ENCODE measurements around the gene VIPR1. TPM values are rescaled to one million over a fixed set of nuclear protein-coding genes. Genes with fewer than 3 reads are reported as not detected.

The VIPR1 gene
- total RNA-seq, 1 experiment from 2014 or later: 0.28 TPM

DNA sequence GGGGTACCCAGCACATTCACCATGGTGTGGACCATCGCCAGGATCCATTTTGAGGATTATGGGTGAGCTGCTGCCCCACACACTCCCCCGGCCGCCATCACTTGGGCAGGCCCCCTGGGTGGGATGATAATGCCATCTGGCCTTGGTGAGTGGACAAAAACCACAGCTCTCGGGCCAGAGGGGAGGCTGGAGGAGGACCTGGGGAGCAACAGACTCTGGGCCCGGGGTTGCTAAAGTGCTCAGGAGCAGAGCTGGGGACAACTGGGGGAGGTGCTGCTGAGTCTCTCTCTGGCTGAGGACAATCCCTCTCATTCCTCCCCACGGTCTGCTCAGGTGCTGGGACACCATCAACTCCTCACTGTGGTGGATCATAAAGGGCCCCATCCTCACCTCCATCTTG, 29.0 kb downstream of the VIPR1 start:
- ChIA-PET POLR2A (no interaction called here), CTCF (interaction anchor here (0.7 to 3.4 kb wide), 4 partner anchors 15 to 327 kb away, joined by 3 to 15 read pairs (median 5); no protein-coding TSS in a partner anchor)
- Mint-ChIP-seq H3K9me3 (ENCODE audit: unreplicated experiment) (no peaks in the 10 kb centered on the region), H3K27me3 (ENCODE audit: insufficient read depth, unreplicated experiment) (no peaks in the 10 kb centered on the region), H3K4me1 (ENCODE audit: insufficient read depth, unreplicated experiment) (no peaks in the 10 kb centered on the region), H3K4me3 (ENCODE audit: unreplicated experiment) (no peak overlapping the region), H3K36me3 (ENCODE audit: insufficient read depth, unreplicated experiment) (no peaks in the 10 kb centered on the region), H3K27ac (ENCODE audit: low read depth, unreplicated experiment) (no peak overlapping the region)
- TF ChIP-seq, protein P1, sequence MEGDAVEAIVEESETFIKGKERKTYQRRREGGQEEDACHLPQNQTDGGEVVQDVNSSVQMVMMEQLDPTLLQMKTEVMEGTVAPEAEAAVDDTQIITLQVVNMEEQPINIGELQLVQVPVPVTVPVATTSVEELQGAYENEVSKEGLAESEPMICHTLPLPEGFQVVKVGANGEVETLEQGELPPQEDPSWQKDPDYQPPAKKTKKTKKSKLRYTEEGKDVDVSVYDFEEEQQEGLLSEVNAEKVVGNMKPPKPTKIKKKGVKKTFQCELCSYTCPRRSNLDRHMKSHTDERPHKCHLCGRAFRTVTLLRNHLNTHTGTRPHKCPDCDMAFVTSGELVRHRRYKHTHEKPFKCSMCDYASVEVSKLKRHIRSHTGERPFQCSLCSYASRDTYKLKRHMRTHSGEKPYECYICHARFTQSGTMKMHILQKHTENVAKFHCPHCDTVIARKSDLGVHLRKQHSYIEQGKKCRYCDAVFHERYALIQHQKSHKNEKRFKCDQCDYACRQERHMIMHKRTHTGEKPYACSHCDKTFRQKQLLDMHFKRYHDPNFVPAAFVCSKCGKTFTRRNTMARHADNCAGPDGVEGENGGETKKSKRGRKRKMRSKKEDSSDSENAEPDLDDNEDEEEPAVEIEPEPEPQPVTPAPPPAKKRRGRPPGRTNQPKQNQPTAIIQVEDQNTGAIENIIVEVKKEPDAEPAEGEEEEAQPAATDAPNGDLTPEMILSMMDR (IDR thresholded peaks at IDR 0.05; ENCODE audit: unreplicated experiment): no peak
- intact Hi-C loops (cut with micrococcal nuclease): no loop called here
- no peak for DNase-seq (ENCODE audit: unreplicated experiment)
- no TSS peak for BruUV-seq (replicated peaks)

DNA sequence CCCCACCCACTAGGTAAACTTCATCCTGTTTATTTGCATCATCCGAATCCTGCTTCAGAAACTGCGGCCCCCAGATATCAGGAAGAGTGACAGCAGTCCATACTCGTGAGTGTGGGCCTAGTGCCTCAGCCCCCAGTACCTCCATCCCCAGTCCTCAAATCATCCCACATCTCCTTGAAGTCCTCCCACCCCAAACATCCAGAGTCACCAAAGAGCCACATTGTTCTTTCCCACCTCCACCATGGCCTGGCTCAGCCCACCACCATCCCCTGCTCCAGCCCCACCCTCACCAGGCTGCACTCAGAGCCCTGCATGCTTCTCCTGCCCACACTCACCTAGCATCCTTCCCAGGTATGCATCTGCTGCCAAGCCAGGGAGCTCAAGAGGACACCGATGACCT, 29.8 kb downstream of the VIPR1 start:
- no peak for DNase-seq (ENCODE audit: unreplicated experiment)
- no peaks in the 10 kb centered on the region for H3K27me3 Mint-ChIP-seq (ENCODE audit: insufficient read depth, unreplicated experiment)
- ChIA-PET CTCF (interaction anchor here (0.7 to 3.4 kb wide), 3 partner anchors 12 to 309 kb away, joined by 3 to 15 read pairs (median 4); no protein-coding TSS in a partner anchor), POLR2A (no interaction called here)
- H3K27ac Mint-ChIP-seq (ENCODE audit: low read depth, unreplicated experiment): no peak overlapping the region
- intact Hi-C loops (cut with micrococcal nuclease): no loop called here
- TF ChIP-seq, protein P1 (IDR thresholded peaks at IDR 0.05; ENCODE audit: unreplicated experiment): no peak
- H3K9me3 Mint-ChIP-seq (ENCODE audit: unreplicated experiment): no peaks in the 10 kb centered on the region
- no peaks in the 10 kb centered on the region for H3K4me1 Mint-ChIP-seq (ENCODE audit: insufficient read depth, unreplicated experiment)
- no peaks in the 10 kb centered on the region for H3K36me3 Mint-ChIP-seq (ENCODE audit: insufficient read depth, unreplicated experiment)
- H3K4me3 Mint-ChIP-seq (ENCODE audit: unreplicated experiment): no peak overlapping the region
- BruUV-seq (replicated peaks): no TSS peak

GRCh38 chr3:42533161-42533897, 30.9 kb downstream of the VIPR1 start:
- TF ChIP-seq, protein P1 (IDR thresholded peaks at IDR 0.05; ENCODE audit: unreplicated experiment): no peak
- intact Hi-C loops (cut with micrococcal nuclease): no loop called here
- H3K9me3 Mint-ChIP-seq (ENCODE audit: unreplicated experiment): no peaks in the 10 kb centered on the region
- no peak overlapping the region for H3K27ac Mint-ChIP-seq (ENCODE audit: low read depth, unreplicated experiment)
- no peak for DNase-seq (ENCODE audit: unreplicated experiment)
- no peak overlapping the region for H3K4me3 Mint-ChIP-seq (ENCODE audit: unreplicated experiment)
- BruUV-seq (replicated peaks): no TSS peak
- no peaks in the 10 kb centered on the region for H3K4me1 Mint-ChIP-seq (ENCODE audit: insufficient read depth, unreplicated experiment)
- H3K36me3 Mint-ChIP-seq (ENCODE audit: insufficient read depth, unreplicated experiment): no peaks in the 10 kb centered on the region
- ChIA-PET POLR2A (no interaction called here), CTCF (interaction anchor here (0.5 to 3.4 kb wide), 7 partner anchors 9 to 285 kb away, joined by 3 to 15 read pairs (median 3); no protein-coding TSS in a partner anchor)
- H3K27me3 Mint-ChIP-seq (ENCODE audit: insufficient read depth, unreplicated experiment): no peaks in the 10 kb centered on the region

DNA sequence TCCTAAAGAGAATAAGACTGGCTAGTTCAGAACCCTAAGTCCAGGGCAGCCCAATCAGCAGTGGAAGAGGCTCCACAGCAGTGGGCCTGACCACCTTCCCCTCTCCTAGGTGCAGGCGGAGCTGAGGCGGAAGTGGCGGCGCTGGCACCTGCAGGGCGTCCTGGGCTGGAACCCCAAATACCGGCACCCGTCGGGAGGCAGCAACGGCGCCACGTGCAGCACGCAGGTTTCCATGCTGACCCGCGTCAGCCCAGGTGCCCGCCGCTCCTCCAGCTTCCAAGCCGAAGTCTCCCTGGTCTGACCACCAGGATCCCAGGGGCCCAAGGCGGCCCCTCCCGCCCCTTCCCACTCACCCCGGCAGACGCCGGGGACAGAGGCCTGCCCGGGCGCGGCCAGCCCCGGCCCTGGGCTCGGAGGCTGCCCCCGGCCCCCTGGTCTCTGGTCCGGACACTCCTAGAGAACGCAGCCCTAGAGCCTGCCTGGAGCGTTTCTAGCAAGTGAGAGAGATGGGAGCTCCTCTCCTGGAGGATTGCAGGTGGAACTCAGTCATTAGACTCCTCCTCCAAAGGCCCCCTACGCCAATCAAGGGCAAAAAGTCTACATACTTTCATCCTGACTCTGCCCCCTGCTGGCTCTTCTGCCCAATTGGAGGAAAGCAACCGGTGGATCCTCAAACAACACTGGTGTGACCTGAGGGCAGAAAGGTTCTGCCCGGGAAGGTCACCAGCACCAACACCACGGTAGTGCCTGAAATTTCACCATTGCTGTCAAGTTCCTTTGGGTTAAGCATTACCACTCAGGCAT, 33.7 kb downstream of the VIPR1 start:
- H3K27ac Mint-ChIP-seq (ENCODE audit: low read depth, unreplicated experiment): no peak overlapping the region
- ChIA-PET CTCF (interaction anchor here (0.5 to 4.1 kb wide), 14 partner anchors 10 to 307 kb away, joined by 3 to 51 read pairs (median 4); partner anchors contain the start of gene VIPR1), POLR2A (no interaction called here)
- H3K4me3 Mint-ChIP-seq (ENCODE audit: unreplicated experiment): no peak overlapping the region
- TF ChIP-seq, protein P1 (IDR thresholded peaks at IDR 0.05; ENCODE audit: unreplicated experiment): peak; percentile 19
- DNase-seq (ENCODE audit: unreplicated experiment): peak; percentile 62
- H3K27me3 Mint-ChIP-seq (ENCODE audit: insufficient read depth, unreplicated experiment): no peaks in the 10 kb centered on the region
- BruUV-seq (replicated peaks): no TSS peak
- H3K36me3 Mint-ChIP-seq (ENCODE audit: insufficient read depth, unreplicated experiment): no peaks in the 10 kb centered on the region
- intact Hi-C loops (cut with micrococcal nuclease): no loop called here
- H3K9me3 Mint-ChIP-seq (ENCODE audit: unreplicated experiment): no peaks in the 10 kb centered on the region
- no peaks in the 10 kb centered on the region for H3K4me1 Mint-ChIP-seq (ENCODE audit: insufficient read depth, unreplicated experiment)

Measured in MCF 10A (cell line).